Right lobe of liver (tissue), 6 donors: Measurements from ENCODE around the gene CEACAM5. TPM values are rescaled to one million over a fixed set of nuclear protein-coding genes. Genes with fewer than 3 reads are reported as not detected.
A peak's percentile ranks its signal among the peaks of the same experiment; 100 is the strongest.

Experiments used
- ATAC-seq, 4 donors: fragments of 200-7000 bp; cut with Tn5 transposase; one replicate each; pipeline ENCODE4 v1.9.1; 2020; ENCODE audit warnings: mild to moderate bottlenecking in 4 of 4, moderate library complexity in 4 of 4
- DNase-seq, 3 donors: peaks; one replicate each; pipeline ENCODE4 v3.0.0-alpha.2; 2020
- H3K27ac ChIP-seq, 3 donors: fragments of 200-600 bp; one replicate each; pipeline ENCODE4 v1.8.0; 2022
- H3K27me3 ChIP-seq, 2 donors: fragments of 200-600 bp; one replicate each; pipeline ENCODE4 v1.8.0; 2022
- H3K36me3 ChIP-seq, 4 donors: fragments of 200-600 bp; sonication (generic) in 1 of 4; one replicate each; pipeline versions ENCODE4 v1.5.1 to v1.8.0; 2017 to 2022; ENCODE audit warnings: control low read depth in 1 of 4
- H3K4me1 ChIP-seq, 4 donors: fragments of 200-600 bp; sonication (generic) in 1 of 4; one replicate each; pipeline versions ENCODE4 v1.5.1 to v1.8.0; 2017 to 2022; ENCODE audit warnings: control low read depth in 1 of 4
- H3K4me3 ChIP-seq, 3 donors: fragments of 200-600 bp; one replicate each; pipeline ENCODE4 v1.8.0; 2022
- H3K9me3 ChIP-seq, 4 donors: fragments of 200-600 bp; sonication (generic) in 1 of 4; one replicate each; pipeline versions ENCODE4 v1.5.1 to v1.8.0; 2017 to 2022; ENCODE audit warnings: control low read depth in 1 of 4
- POLR2A ChIP-seq: fragments of 450-650 bp; IDR thresholded peaks from one replicate; pipeline ENCODE4 v1.6.1; 2017; ENCODE audit warnings: antibody characterized with exemption, mild to moderate bottlenecking
- WGBS: methylation state at CpG from one replicate; pipeline ENCODE4 v1.1.6; 2018; ENCODE audit warnings: low coverage, low lambda C conversion rate; ENCODE audit not compliant: insufficient coverage; ENCODE audit errors: missing lambda C conversion rate; 5-methylcytosine and 5-hydroxymethylcytosine counted together
- intact Hi-C, 2 donors: fragments of 100-400 bp; cut with DNase I; formaldehyde crosslinking; loops; one replicate each; pipeline versions ENCODE4 v1.11.2 to v1.14.1; 2022
- total RNA-seq, 6 experiments: library from RNA; depleted of rRNA in 2 of 6; stranded (reverse); fragments of >200 nt in 2 of 6; fragmentation: NEBNext Ultra II Directional in 3 of 6; extraction: Animal tissue kit (Norgen Biotek cat#: 25700) in 3 of 6; gene quantifications; one replicate each; pipeline versions ENCODE4 v1.1.0 to v1.2.4, GENCODE V29; 2016 to 2023
- TF ChIP-seq, protein P1 (sequence below), 4 donors: fragments of 200-600 bp in 3 of 4; fragments of 450-650 bp in 1 of 4; IDR thresholded peaks; one replicate each; pipeline versions ENCODE4 v1.5.1 to v1.8.0; 2016 to 2022; ENCODE audit warnings: antibody characterized with exemption in 4 of 4, mild to moderate bottlenecking in 2 of 4
- donor health status: DM: no; HTN: yes; CAD: no.
- donor health status: DM: no; HTN: no; CAD: no.
- donor health status: DM: no; HTN: no; CAD: no.
- donor health status: DM: no; HTN: yes; CAD: no.
- donor health status: DM: no; HTN: yes; CAD: no.

Gene CEACAM5
- total RNA-seq, 6 experiments from 2014 or later = not detected

DNA sequence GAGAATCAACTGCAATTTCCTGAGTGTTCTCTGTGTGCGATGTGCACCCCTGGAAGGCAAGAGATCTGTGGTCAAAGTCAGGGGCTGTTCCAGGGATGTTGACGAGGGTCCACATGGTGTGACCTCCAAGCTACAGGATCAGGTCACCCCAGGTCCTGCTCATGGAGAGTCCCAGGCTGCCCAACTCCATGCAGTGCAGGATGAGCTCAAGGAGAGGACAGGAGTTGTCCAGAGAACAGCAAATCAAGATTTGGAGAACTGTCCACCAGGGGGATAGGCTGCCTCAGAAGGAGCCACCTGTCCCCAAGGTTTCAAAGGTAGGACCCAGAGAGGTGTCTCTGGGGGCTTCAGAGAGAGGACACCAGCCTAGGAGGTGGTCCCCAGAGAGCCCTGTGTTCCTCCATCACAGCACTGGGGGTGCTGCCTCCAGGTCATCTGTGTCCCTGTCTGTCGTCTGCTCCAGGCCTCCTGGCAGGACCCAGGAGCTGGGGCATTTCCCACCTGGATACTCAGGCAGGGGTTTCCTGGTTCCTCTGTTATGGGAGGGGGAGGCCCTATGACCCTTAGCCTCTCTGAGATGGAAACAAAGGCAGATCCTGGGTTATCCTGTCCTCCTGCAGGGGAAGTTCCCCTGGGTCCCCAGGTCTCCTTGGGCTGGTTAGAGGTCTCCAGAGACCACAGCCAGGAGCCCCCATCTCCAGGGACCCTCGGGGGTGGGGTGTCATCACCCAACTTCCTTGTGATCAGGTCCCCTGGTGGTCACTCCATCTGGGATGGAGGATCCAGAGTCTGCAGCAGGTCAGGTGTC is 18.2 kb upstream of the CEACAM5 start:
- ATAC-seq (no peak), DNase-seq (peak in 1 of 3 donors; percentile 24)
- H3K27me3 ChIP-seq = no peaks in the 10 kb centered on the region
- 49% methylated on average over 2 of the region's 4 CpGs for WGBS
- no peaks in the 10 kb centered on the region for H3K4me1 ChIP-seq
- no peaks in the 10 kb centered on the region for H3K36me3 ChIP-seq
- H3K27ac ChIP-seq = no peak overlapping the region
- TF ChIP-seq, protein P1, sequence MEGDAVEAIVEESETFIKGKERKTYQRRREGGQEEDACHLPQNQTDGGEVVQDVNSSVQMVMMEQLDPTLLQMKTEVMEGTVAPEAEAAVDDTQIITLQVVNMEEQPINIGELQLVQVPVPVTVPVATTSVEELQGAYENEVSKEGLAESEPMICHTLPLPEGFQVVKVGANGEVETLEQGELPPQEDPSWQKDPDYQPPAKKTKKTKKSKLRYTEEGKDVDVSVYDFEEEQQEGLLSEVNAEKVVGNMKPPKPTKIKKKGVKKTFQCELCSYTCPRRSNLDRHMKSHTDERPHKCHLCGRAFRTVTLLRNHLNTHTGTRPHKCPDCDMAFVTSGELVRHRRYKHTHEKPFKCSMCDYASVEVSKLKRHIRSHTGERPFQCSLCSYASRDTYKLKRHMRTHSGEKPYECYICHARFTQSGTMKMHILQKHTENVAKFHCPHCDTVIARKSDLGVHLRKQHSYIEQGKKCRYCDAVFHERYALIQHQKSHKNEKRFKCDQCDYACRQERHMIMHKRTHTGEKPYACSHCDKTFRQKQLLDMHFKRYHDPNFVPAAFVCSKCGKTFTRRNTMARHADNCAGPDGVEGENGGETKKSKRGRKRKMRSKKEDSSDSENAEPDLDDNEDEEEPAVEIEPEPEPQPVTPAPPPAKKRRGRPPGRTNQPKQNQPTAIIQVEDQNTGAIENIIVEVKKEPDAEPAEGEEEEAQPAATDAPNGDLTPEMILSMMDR (IDR thresholded peaks at IDR 0.05) = no peak
- TF ChIP-seq POLR2A = no peak
- intact Hi-C loops = loop anchor here in 1 of 2 donors (10.0 kb wide), 1 partner anchor 45 kb away; no protein-coding TSS in a partner anchor
- H3K9me3 ChIP-seq = no peaks in the 10 kb centered on the region
- H3K4me3 ChIP-seq = no peak overlapping the region

DNA sequence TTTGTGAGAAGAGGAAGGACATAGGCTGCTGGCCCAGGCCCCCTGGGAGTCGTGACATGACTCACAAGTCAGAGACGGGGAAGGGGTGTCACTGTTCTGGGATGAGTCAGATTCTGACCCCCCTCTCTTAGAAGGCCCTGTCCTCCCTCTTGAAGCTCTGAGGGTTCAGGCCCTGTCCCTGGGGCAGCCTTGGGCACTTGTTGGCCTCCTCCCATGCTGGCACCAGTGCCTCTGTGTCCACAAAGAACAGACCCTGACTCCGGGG is 17.7 kb upstream of the CEACAM5 start:
- no peaks in the 10 kb centered on the region for H3K9me3 ChIP-seq
- H3K27me3 ChIP-seq = no peaks in the 10 kb centered on the region
- H3K27ac ChIP-seq = no peak overlapping the region
- H3K4me3 ChIP-seq = no peak overlapping the region
- TF ChIP-seq, protein P1 (IDR thresholded peaks at IDR 0.05) = no peak
- TF ChIP-seq POLR2A = no peak
- DNase-seq (no peak), ATAC-seq (no peak)
- no peaks in the 10 kb centered on the region for H3K4me1 ChIP-seq
- 38% methylated on average over 2 of the region's 3 CpGs for WGBS
- intact Hi-C loops = loop anchor here in 1 of 2 donors (10.0 kb wide), 1 partner anchor 46 kb away; no protein-coding TSS in a partner anchor
- H3K36me3 ChIP-seq = no peaks in the 10 kb centered on the region

DNA sequence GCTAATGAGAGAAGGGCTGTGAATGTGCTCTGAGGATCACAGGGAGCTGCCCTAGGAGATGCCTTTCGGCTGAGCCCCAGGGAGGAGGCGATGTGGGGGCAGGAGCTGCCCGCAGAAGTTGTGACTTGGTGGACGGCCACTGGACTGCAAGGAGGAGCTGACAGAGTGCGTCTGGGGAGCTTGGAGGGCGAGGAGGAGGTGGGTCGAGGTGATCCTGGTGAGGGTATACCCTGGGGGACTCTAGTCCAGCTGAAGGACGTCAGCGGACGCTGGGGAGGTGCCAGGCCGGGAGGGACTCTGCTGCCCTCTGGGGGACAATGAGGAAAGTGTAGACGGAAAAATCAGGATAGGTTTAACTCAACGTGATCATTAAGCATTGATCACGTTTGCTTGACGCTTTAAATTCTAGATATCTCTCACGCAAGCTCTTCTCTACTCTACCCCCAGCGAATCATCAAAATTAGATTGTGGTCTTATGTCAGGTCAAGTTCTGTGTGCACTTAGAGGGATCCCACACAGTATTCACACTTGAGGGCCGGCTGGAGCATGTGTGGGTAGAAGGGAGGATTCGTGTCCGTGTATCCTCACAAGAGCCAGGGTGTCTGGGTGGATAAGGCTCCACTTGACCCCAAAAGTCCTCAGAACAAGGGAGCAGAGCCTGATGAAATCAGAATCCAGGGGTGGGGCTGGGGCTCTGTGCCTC is 17.0 kb upstream of the CEACAM5 start:
- no peak overlapping the region for H3K27ac ChIP-seq
- 18% methylated on average over 16 of the region's 20 CpGs for WGBS
- H3K9me3 ChIP-seq = no peaks in the 10 kb centered on the region
- no peaks in the 10 kb centered on the region for H3K4me1 ChIP-seq
- H3K36me3 ChIP-seq = no peaks in the 10 kb centered on the region
- ATAC-seq (peak; percentile 28 to 54 (median 50)), DNase-seq (peak in 1 of 3 donors; percentile 55)
- TF ChIP-seq, protein P1 (IDR thresholded peaks at IDR 0.05) = peak; percentile 22 to 58 (median 46)
- no peak for TF ChIP-seq POLR2A
- H3K4me3 ChIP-seq = no peak overlapping the region
- H3K27me3 ChIP-seq = no peaks in the 10 kb centered on the region
- intact Hi-C loops = loop anchor here in 1 of 2 donors (10.0 kb wide), 1 partner anchor 47 kb away; no protein-coding TSS in a partner anchor

DNA sequence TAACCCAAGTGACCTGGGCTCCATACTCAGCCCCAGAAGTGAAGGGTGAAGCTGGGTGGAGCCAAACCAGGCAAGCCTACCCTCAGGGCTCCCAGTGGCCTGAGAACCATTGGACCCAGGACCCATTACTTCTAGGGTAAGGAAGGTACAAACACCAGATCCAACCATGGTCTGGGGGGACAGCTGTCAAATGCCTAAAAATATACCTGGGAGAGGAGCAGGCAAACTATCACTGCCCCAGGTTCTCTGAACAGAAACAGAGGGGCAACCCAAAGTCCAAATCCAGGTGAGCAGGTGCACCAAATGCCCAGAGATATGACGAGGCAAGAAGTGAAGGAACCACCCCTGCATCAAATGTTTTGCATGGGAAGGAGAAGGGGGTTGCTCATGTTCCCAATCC is 14.2 kb upstream of the CEACAM5 start:
- H3K4me3 ChIP-seq = no peak overlapping the region
- ATAC-seq = no peak
- no peak overlapping the region for H3K27ac ChIP-seq
- no peaks in the 10 kb centered on the region for H3K4me1 ChIP-seq
- DNase-seq = no peak
- no peaks in the 10 kb centered on the region for H3K9me3 ChIP-seq
- H3K27me3 ChIP-seq = no peaks in the 10 kb centered on the region
- no peaks in the 10 kb centered on the region for H3K36me3 ChIP-seq
- no peak for TF ChIP-seq POLR2A
- TF ChIP-seq, protein P1 (IDR thresholded peaks at IDR 0.05) = no peak
- no CpG with 5 or more reads among the region's 1 CpG for WGBS
- intact Hi-C loops = loop anchor here in 1 of 2 donors (10.0 kb wide), 1 partner anchor 49 kb away; no protein-coding TSS in a partner anchor
